Inferior parietal cortex (tissue), 1 donor: ENCODE data around the gene EPB41L1.

Experiments used
- DNase-seq: peaks from one replicate; pipeline ENCODE4 v3.0.0-alpha.2; 2016; ENCODE audit errors: extremely low spot score

EPB41L1 gene

DNA sequence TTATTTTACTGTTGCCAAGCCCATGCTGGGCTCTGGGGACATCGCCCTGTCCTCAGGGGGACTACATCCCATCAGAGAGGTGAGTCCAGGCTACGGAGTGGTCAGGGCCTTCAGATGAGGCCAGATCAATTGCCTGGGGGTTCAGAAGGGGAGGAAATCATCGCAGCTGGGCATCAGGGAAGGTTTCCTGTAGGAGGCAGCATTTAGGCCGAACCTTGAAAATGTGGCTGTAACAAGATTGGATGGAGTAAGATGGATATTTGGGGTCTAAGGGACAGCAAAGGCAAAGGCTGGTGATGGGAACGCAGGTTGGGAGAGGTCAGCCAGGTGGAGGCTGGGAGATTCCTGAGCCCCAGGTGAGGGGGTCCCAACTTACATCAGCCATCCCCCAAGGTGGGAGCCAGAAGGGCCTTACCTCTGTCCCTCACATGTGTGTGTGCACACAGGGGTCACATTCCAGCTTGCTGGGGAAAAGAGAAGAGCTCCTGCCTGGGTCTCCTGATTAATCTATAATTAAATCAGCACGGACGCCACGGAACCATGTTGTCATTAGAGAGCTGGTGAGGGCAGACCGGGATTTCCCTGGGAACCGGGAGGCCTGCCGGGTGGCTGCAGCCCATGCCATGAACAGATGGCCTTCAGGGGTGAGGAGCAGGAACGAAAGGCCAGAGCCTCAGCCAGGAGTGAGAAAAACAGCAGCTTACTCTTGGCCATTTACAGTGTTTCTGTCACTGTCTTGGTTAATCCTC, 121.1 kb downstream of the EPB41L1 start:
- no peak for DNase-seq

GRCh38 chr20:36277546-36277945, 123.0 kb downstream of the EPB41L1 start:
- no peak for DNase-seq

GRCh38 chr20:36279362-36279761, 124.8 kb downstream of the EPB41L1 start:
- DNase-seq, result no peak

GRCh38 chr20:36279776-36280175, 125.2 kb downstream of the EPB41L1 start:
- no peak for DNase-seq

DNA sequence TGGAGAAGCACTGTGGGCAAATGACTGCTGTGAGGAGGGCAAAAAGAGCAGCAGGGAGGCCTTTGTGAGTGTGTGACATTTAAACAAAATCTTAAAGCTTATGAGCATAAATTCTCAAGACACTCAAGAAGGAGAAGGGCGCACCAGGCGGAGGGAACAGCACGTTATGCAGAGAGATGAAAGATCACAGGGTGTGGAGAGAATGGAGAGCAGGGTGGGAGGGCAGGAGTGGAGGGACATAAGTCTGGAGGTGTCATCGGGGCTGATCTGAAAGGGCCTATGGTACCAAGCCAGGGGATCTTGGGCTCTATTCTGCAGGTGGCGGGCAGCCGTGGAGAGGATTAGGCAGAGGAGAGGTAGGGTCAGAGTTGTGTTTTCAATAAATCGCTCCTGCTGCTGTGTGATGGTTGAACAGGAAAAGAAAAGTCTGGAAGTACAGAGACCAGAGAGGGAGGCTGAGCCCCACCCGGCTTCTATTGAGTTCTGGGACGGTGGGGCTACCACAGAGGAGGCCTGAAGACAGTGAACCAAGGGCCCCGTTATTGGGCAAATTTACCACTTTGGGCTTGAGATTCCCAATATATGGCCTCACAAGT, 127.3 kb downstream of the EPB41L1 start:
- DNase-seq, result no peak
